Upper lobe of left lung (tissue), 6 donors: ENCODE data around the gene LTO1. TPM values are rescaled to one million over a fixed set of nuclear protein-coding genes. Genes with fewer than 3 reads are reported as not detected.

Source experiments
- ATAC-seq, 2 donors: fragments of 200-7000 bp; cut with Tn5 transposase; one replicate each; pipeline ENCODE4 v1.9.1; 2022; ENCODE audit warnings: mild to moderate bottlenecking in 2 of 2, moderate library complexity in 2 of 2; ENCODE audit not compliant: low FRiP score in 2 of 2
- DNase-seq, 2 donors: peaks; one replicate each; pipeline ENCODE4 v3.0.0-alpha.2; 2019 to 2020
- H3K27ac ChIP-seq, 4 donors: fragments of 200-600 bp; sonication (generic); one replicate each; pipeline ENCODE4 v1.5.1; 2016 to 2019
- H3K27me3 ChIP-seq, 4 donors: fragments of 200-600 bp; sonication (generic); one replicate each; pipeline ENCODE4 v1.5.1; 2017 to 2019
- H3K36me3 ChIP-seq, 4 donors: fragments of 200-600 bp; sonication (generic); one replicate each; pipeline ENCODE4 v1.5.1; 2016 to 2019
- H3K4me1 ChIP-seq, 4 donors: fragments of 200-600 bp; sonication (generic); one replicate each; pipeline ENCODE4 v1.5.1; 2018 to 2019
- H3K4me3 ChIP-seq, 4 donors: fragments of 200-600 bp; sonication (generic); one replicate each; pipeline ENCODE4 v1.5.1; 2017 to 2019; ENCODE audit warnings: mild to moderate bottlenecking in 2 of 4, moderate library complexity in 1 of 4
- H3K9me3 ChIP-seq, 4 donors: fragments of 200-600 bp; sonication (generic); one replicate each; pipeline ENCODE4 v1.5.1; 2018 to 2019
- CTCF ChIP-seq, 6 experiments: fragments of 450-650 bp in 4 of 6; fragments of 200-600 bp in 2 of 6; sonication (generic) in 2 of 6; IDR thresholded peaks; one replicate each; pipeline ENCODE4 v1.5.1; 2016 to 2019; ENCODE audit warnings: antibody characterized with exemption in 6 of 6
- EP300 ChIP-seq, 4 donors: sonication (generic); formaldehyde crosslinking; IDR thresholded peaks; one replicate each; pipeline ENCODE4 v1.5.1; 2017; ENCODE audit warnings: antibody characterized with exemption in 4 of 4, control low read depth in 2 of 4
- POLR2A ChIP-seq, 4 donors: fragments of 450-650 bp; IDR thresholded peaks; one replicate each; pipeline ENCODE4 v1.5.1; 2016 to 2017; ENCODE audit warnings: antibody characterized with exemption in 4 of 4, mild to moderate bottlenecking in 2 of 4
- POLR2AphosphoS5 ChIP-seq, 2 donors: sonication (generic); formaldehyde crosslinking; IDR thresholded peaks; one replicate each; pipeline ENCODE4 v1.5.1; 2017; ENCODE audit warnings: antibody characterized with exemption in 2 of 2
- WGBS, 2 donors: methylation state at CpG; one replicate each; pipeline ENCODE4 v1.1.5; 2017 to 2018; 5-methylcytosine and 5-hydroxymethylcytosine counted together
- total RNA-seq, 6 donors: library from RNA; depleted of rRNA in 4 of 6; stranded (reverse); fragments of >200 nt in 4 of 6; gene quantifications; one replicate each; pipeline versions ENCODE4 v1.1.0 to v1.2.1, GENCODE V29; 2016 to 2021
- donor health status: DM: no; HTN: no; CAD: no; lungs with moderate emphysema.
- donor health status: DM: no; HTN: yes; CAD: no; lungs with severe emphysema.

Gene LTO1
- total RNA-seq, 6 donors from 2014 or later: 18.5 to 68.1 (median 28.3) TPM

GRCh38 chr11:69642549-69642912 is 32.6 kb downstream of the LTO1 start:
- Histone ChIP-seq H3K27ac (peak overlapping the region; percentile 86 to 89 (median 88)), H3K9me3 (no peaks in the 10 kb centered on the region), H3K4me3 (peak overlapping the region; percentile 72 to 93 (median 77)), H3K36me3 (peaks cover 0 to 11% (median 2%) of the 10 kb centered on the region in 4 donors), H3K27me3 (peaks cover 0 to 20% (median 7%) of the 10 kb centered on the region in 4 donors), H3K4me1 (peaks cover 51 to 80% (median 58%) of the 10 kb centered on the region in 4 donors)
- ATAC-seq (peak in 1 of 2 donors; percentile 15), DNase-seq (peak in 1 of 2 donors; percentile 90)
- 0 to 1% methylated on average over 17 of the region's 40 CpGs for WGBS, 2 donors
- TF ChIP-seq POLR2A (IDR thresholded peaks at IDR 0.05) (peak in 1 of 4 donors; percentile 42), CTCF (IDR thresholded peaks at IDR 0.05) (no peak), EP300 (IDR thresholded peaks at IDR 0.05) (no peak), POLR2AphosphoS5 (IDR thresholded peaks at IDR 0.05) (no peak)

DNA sequence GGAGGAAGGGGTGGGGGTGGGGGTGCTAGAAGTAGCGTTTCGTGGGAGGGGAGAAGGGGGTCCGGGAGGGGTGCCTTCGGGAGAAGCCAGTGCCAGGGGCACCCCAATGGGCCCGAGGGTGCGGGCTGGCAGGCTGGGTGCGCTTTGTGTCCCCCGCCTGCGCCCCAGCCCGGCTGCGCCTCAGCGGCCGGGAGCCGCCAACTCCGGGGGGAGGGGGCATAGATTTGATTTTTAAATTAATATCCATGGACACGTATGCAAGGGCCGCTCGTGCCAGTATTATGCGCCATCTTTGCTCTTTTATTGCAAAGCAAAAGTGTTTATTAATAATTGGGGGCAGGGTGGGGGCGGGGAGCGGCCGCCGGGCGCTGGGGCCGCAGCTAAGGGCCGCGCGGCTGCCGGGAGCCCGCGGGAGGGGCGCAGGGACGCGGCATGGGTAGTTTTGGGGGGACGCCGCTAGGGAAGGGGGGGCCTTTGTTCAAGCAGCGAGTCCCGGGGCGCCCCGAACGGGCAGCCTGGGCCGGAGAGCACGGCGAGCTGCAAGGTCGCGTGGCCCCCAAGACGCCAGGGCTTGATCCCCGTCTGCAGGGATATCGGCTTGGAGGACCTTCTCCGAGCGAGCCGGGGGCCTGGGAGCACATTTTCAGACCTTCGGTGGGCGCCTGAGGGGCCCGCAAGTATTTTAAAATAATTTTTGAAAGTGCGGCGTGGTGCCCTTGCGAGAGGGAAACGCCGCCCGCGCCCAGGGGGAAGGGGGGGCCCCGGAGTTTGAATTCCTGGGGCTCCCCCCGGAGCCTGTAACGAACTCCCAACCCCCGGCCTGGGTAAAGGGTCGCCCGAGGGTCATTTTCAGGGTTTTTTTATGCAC is 33.2 kb downstream of the LTO1 start:
- WGBS, 2 donors: 1 to 2% methylated on average over 56 to 64 of the region's 68 CpGs
- peaks cover 57 to 86% (median 64%) of the 10 kb centered on the region in 4 donors for H3K4me1 ChIP-seq
- ATAC-seq: no peak
- peaks cover 0 to 9% (median 2%) of the 10 kb centered on the region in 4 donors for H3K36me3 ChIP-seq
- DNase-seq: peak in 1 of 2 donors; percentile 86
- no peaks in the 10 kb centered on the region for H3K9me3 ChIP-seq
- peaks cover 0 to 25% (median 10%) of the 10 kb centered on the region in 4 donors for H3K27me3 ChIP-seq
- no peak for TF ChIP-seq POLR2AphosphoS5 (IDR thresholded peaks at IDR 0.05)
- no peak for TF ChIP-seq EP300 (IDR thresholded peaks at IDR 0.05)
- no peak for TF ChIP-seq POLR2A (IDR thresholded peaks at IDR 0.05)
- TF ChIP-seq CTCF (IDR thresholded peaks at IDR 0.05): no peak
- H3K27ac ChIP-seq: peak overlapping the region; percentile 86 to 89 (median 88)
- H3K4me3 ChIP-seq: peak overlapping the region; percentile 72 to 93 (median 77)

GRCh38 chr11:69640995-69641581 is 34.1 kb downstream of the LTO1 start, which contains the start of gene CCND1:
Gene CCND1, plus strand, starts transcription at chr11:69641156. Its CDS starts 158 bp downstream, at chr11:69641314.
- Histone ChIP-seq H3K4me1 (peaks cover 66 to 90% (median 73%) of the 10 kb centered on the region in 4 donors), H3K27ac (peak within 1 kb of the TSS; percentile 86 to 89 (median 88)), H3K36me3 (peaks cover 0 to 9% (median 2%) of the 10 kb centered on the region in 4 donors), H3K9me3 (no peaks in the 10 kb centered on the region), H3K27me3 (peaks cover 0 to 25% (median 12%) of the 10 kb centered on the region in 4 donors), H3K4me3 (peak within 1 kb of the TSS; percentile 72 to 93 (median 77))
- ATAC-seq (peak; percentile 55 to 64), DNase-seq (peak; percentile 66 to 92)
- WGBS, 2 donors: 0 to 1% methylated on average over 25 to 39 of the region's 49 CpGs
- TF ChIP-seq EP300 (IDR thresholded peaks at IDR 0.05) (no peak), POLR2A (IDR thresholded peaks at IDR 0.05) (peak in 3 of 4 donors; percentile 63 to 89 (median 83)), CTCF (IDR thresholded peaks at IDR 0.05) (peak in 3 of 6 experiments; percentile 14 to 47 (median 30)), POLR2AphosphoS5 (IDR thresholded peaks at IDR 0.05) (peak; percentile 68 to 90)

GRCh38 chr11:69640260-69640994 is 34.7 kb downstream of the LTO1 start:
- ATAC-seq (no peak), DNase-seq (no peak)
- Histone ChIP-seq H3K9me3 (no peaks in the 10 kb centered on the region), H3K4me1 (peaks cover 69 to 92% (median 75%) of the 10 kb centered on the region in 4 donors), H3K27me3 (peaks cover 0 to 25% (median 12%) of the 10 kb centered on the region in 4 donors), H3K36me3 (peaks cover 0 to 9% (median 2%) of the 10 kb centered on the region in 4 donors), H3K4me3 (peak overlapping the region; percentile 72 to 93 (median 77)), H3K27ac (peak overlapping the region in 3 of 4 donors; percentile 86 to 89 (median 88))
- TF ChIP-seq CTCF (IDR thresholded peaks at IDR 0.05) (peak in 1 of 6 experiments; percentile 3), EP300 (IDR thresholded peaks at IDR 0.05) (no peak)
- WGBS, 2 donors: 3 to 4% methylated on average over 28 to 34 of the region's 43 CpGs
